GM23248 (cell line): Measurements from ENCODE around the gene EXOC7. TPM values are rescaled to one million over a fixed set of nuclear protein-coding genes. Genes with fewer than 3 reads are reported as not detected.

Source experiments
- DNase-seq: peaks from one replicate; pipeline ENCODE4 v3.0.0-alpha.2; 2015
- H2AFZ ChIP-seq: fragments of 200-600 bp; sonication (generic); 2 replicates; pipeline ENCODE4 v1.6.1; 2016; ENCODE audit warnings: antibody characterized with exemption
- H3F3A ChIP-seq: fragments of 200-600 bp; sonication (generic); 2 replicates; pipeline ENCODE4 v1.6.1; 2016; ENCODE audit warnings: mild to moderate bottlenecking, antibody characterized with exemption, mixed run types; ENCODE audit not compliant: insufficient read depth
- H3K27ac ChIP-seq: fragments of 200-600 bp; sonication (generic); 2 replicates; pipeline ENCODE4 v1.5.1; 2016; ENCODE audit warnings: mild to moderate bottlenecking
- H3K27me3 ChIP-seq: fragments of 200-600 bp; sonication (generic); replicated peaks from 2 replicates; pipeline ENCODE4 v1.6.1; 2016; ENCODE audit warnings: mild to moderate bottlenecking; ENCODE audit not compliant: insufficient read depth
- H3K36me3 ChIP-seq: fragments of 200-600 bp; sonication (generic); 2 replicates; pipeline ENCODE4 v1.6.1; 2016; ENCODE audit warnings: low read depth, mild to moderate bottlenecking
- H3K4me1 ChIP-seq: fragments of 200-600 bp; sonication (generic); 2 replicates; pipeline ENCODE4 v1.6.1; 2016; ENCODE audit warnings: mild to moderate bottlenecking; ENCODE audit not compliant: insufficient read depth
- H3K4me2 ChIP-seq: fragments of 200-600 bp; sonication (generic); one replicate; pipeline ENCODE4 v1.6.1; 2016; ENCODE audit warnings: mild to moderate bottlenecking; ENCODE audit not compliant: unreplicated experiment
- H3K4me3 ChIP-seq: fragments of 200-600 bp; sonication (generic); 2 replicates; pipeline ENCODE4 v1.5.1; 2016; ENCODE audit warnings: mild to moderate bottlenecking
- H3K79me2 ChIP-seq: fragments of 200-600 bp; sonication (generic); 2 replicates; pipeline ENCODE4 v1.6.1; 2016; ENCODE audit warnings: mild to moderate bottlenecking; ENCODE audit not compliant: insufficient read depth
- H3K9ac ChIP-seq: fragments of 200-600 bp; sonication (generic); 2 replicates; pipeline ENCODE4 v1.6.1; 2016; ENCODE audit warnings: mild to moderate bottlenecking
- H3K9me2 ChIP-seq: fragments of 200-600 bp; sonication (generic); 2 replicates; pipeline ENCODE4 v1.6.1; 2016; ENCODE audit warnings: mixed run types, mild to moderate bottlenecking, moderate library complexity; ENCODE audit not compliant: insufficient read depth
- H3K9me3 ChIP-seq: fragments of 200-600 bp; sonication (generic); one replicate; pipeline ENCODE4 v1.6.1; 2017; ENCODE audit warnings: low read depth
- H4K20me1 ChIP-seq: fragments of 200-600 bp; sonication (generic); 2 replicates; pipeline ENCODE4 v1.6.0; 2016; ENCODE audit not compliant: insufficient read depth
- EZH2 ChIP-seq: fragments of 200-600 bp; sonication (generic); IDR thresholded peaks from 2 replicates; pipeline ENCODE4 v1.6.1; 2018; ENCODE audit warnings: antibody characterized with exemption, mild to moderate bottlenecking; ENCODE audit not compliant: insufficient read depth, poor library complexity, severe bottlenecking
- EZH2phosphoT487 ChIP-seq: fragments of 200-600 bp; sonication (generic); IDR thresholded peaks from 2 replicates; pipeline ENCODE4 v1.6.1; 2018; ENCODE audit warnings: antibody characterized with exemption, moderate library complexity, mild to moderate bottlenecking, low read depth; ENCODE audit not compliant: insufficient read depth
- WGBS, 2 experiments: methylation state at CpG; one replicate each; pipeline ENCODE4 v1.1.6; 2015 to 2017; ENCODE audit warnings: low lambda C conversion rate in 2 of 2, low coverage in 1 of 2; ENCODE audit errors: missing lambda C conversion rate in 2 of 2; 5-methylcytosine and 5-hydroxymethylcytosine counted together
- in situ Hi-C: fragments of 300-500 bp; cut with MboI; formaldehyde crosslinking; loops from 2 replicates; pipeline ENCODE4 v1.15.0; 2020
- polyA plus RNA-seq: library from polyadenylated mRNA; unstranded; fragments of >200 nt; fragmentation: Nextera tagmentation; extraction: Ambion mirVana; gene quantifications from 2 replicates; pipeline ENCODE4 v1.2.1, GENCODE V29; 2016
- total RNA-seq: library from RNA; depleted of rRNA; stranded (reverse); fragments of >200 nt; shearing (Covaris generic); gene quantifications from 2 replicates; pipeline ENCODE4 v1.2.3, GENCODE V29; 2014

EXOC7 gene
- total and polyA plus RNA-seq, 2 experiments from 2014 or later = 88.0 to 101 TPM

GRCh38 chr17:76104140-76104895, 731 bp upstream of the EXOC7 start:
- Histone ChIP-seq H2AFZ (peak overlapping the region; percentile 92), H3K4me3 (peak overlapping the region; percentile 82), H3K4me2 (peak overlapping the region; percentile 99), H3F3A (no peaks in the 10 kb centered on the region), H3K27ac (peak overlapping the region; percentile 43), H3K4me1 (peaks cover 4% of the 10 kb centered on the region; the same call in 1 of the 2 replicates), H3K9me3 (no peaks in the 10 kb centered on the region), H3K36me3 (peaks cover 22% of the 10 kb centered on the region), H3K27me3 (no peaks in the 10 kb centered on the region), H4K20me1 (no peaks in the 10 kb centered on the region), H3K9ac (peak overlapping the region; percentile 85), H3K79me2 (peaks cover 26% of the 10 kb centered on the region), H3K9me2 (no peaks in the 10 kb centered on the region)
- TF ChIP-seq EZH2phosphoT487 = no peak
- no peak for DNase-seq
- WGBS, 2 experiments = 80 to 81% methylated on average over 26 to 29 of the region's 29 CpGs
- in situ Hi-C loops = no loop called here

- H3F3A ChIP-seq = no peaks in the 10 kb centered on the region
- H3K36me3 ChIP-seq = peaks cover 30% of the 10 kb centered on the region
- peaks cover 31% of the 10 kb centered on the region for H3K79me2 ChIP-seq
- WGBS, 2 experiments = 0 to 3% methylated on average over 4 of the region's 4 CpGs
- TF ChIP-seq EZH2phosphoT487 (no peak), EZH2 (no peak)
- peaks cover 4% of the 10 kb centered on the region; the same call in 1 of the 2 replicates for H3K4me1 ChIP-seq
- H3K9me3 ChIP-seq = no peaks in the 10 kb centered on the region
- no peaks in the 10 kb centered on the region for H4K20me1 ChIP-seq
- H3K4me2 ChIP-seq = peak overlapping the region; percentile 99
- in situ Hi-C loops = no loop called here
- peak overlapping the region; percentile 85 for H3K9ac ChIP-seq
- H3K27me3 ChIP-seq = no peaks in the 10 kb centered on the region
- H2AFZ ChIP-seq = peak overlapping the region; percentile 92
- H3K9me2 ChIP-seq = no peaks in the 10 kb centered on the region
- peak overlapping the region; percentile 82 for H3K4me3 ChIP-seq
- DNase-seq = peak; percentile 32
- H3K27ac ChIP-seq = peak overlapping the region; percentile 43
Observed at GRCh38 chr17:76102944-76103273, 678 bp downstream of the EXOC7 start.

GRCh38 chr17:76097716-76098295, 5.8 kb downstream of the EXOC7 start:
- peaks cover 33% of the 10 kb centered on the region for H3F3A ChIP-seq

GRCh38 chr17:76095943-76096342, 7.6 kb downstream of the EXOC7 start:
- H3K9me2 ChIP-seq = no peaks in the 10 kb centered on the region
- H3K27me3 ChIP-seq = no peaks in the 10 kb centered on the region
- TF ChIP-seq EZH2 (no peak), EZH2phosphoT487 (no peak)
- H3K4me2 ChIP-seq = no peak overlapping the region
- peaks cover 10% of the 10 kb centered on the region; the same call in 1 of the 2 replicates for H3K79me2 ChIP-seq
- H3K4me3 ChIP-seq = no peak overlapping the region
- 97% methylated on average over 13 of the region's 13 CpGs for WGBS, 2 experiments
- peak overlapping the region; percentile 74; the same call in 1 of the 2 replicates for H3K27ac ChIP-seq
- in situ Hi-C loops = no loop called here
- no peak for DNase-seq
- no peak overlapping the region for H2AFZ ChIP-seq
- H3K9me3 ChIP-seq = no peaks in the 10 kb centered on the region
- no peaks in the 10 kb centered on the region for H4K20me1 ChIP-seq
- H3K36me3 ChIP-seq = peaks cover 39% of the 10 kb centered on the region
- peaks cover 11% of the 10 kb centered on the region for H3K4me1 ChIP-seq
- H3K9ac ChIP-seq = no peak overlapping the region
- H3F3A ChIP-seq = peaks cover 33% of the 10 kb centered on the region

More at GRCh38 chr17:76097716-76098295, 5.8 kb downstream of the EXOC7 start:
- Histone ChIP-seq H3K9me2 (no peaks in the 10 kb centered on the region), H3K4me1 (peaks cover 11% of the 10 kb centered on the region), H3K36me3 (peaks cover 47% of the 10 kb centered on the region), H3K27me3 (no peaks in the 10 kb centered on the region), H3K27ac (no peak overlapping the region), H3K4me3 (no peak overlapping the region), H2AFZ (no peak overlapping the region), H4K20me1 (no peaks in the 10 kb centered on the region), H3K79me2 (peaks cover 29% of the 10 kb centered on the region), H3K4me2 (no peak overlapping the region), H3K9ac (no peak overlapping the region), H3K9me3 (no peaks in the 10 kb centered on the region)
- no peak for DNase-seq
- in situ Hi-C loops = no loop called here
- no peak for TF ChIP-seq EZH2phosphoT487
- 93 to 97% methylated on average over 18 to 19 of the region's 19 CpGs for WGBS, 2 experiments
